Esophagus mucosa (tissue), 1 donor: ENCODE measurements around the gene ERG28. TPM values are rescaled to one million over a fixed set of nuclear protein-coding genes. Genes with fewer than 3 reads are reported as not detected.
A peak's percentile ranks its signal among the peaks of the same experiment; 100 is the strongest.
"Not testable (repeated sequence)": the region's sequence is repeated elsewhere in the genome, so short reads cannot be mapped to it uniquely, and the experiment has no call there.

Experiments used
- ATAC-seq: fragments of 200-7000 bp; cut with Tn5 transposase; one replicate; pipeline ENCODE4 v1.9.1; 2020
- total RNA-seq: library from RNA; stranded (reverse); gene quantifications from one replicate; pipeline ENCODE4 v1.2.4, GENCODE V29; 2023
- donor health status: DM: yes; HTN: yes; CAD: no.

Gene ERG28, protein sequence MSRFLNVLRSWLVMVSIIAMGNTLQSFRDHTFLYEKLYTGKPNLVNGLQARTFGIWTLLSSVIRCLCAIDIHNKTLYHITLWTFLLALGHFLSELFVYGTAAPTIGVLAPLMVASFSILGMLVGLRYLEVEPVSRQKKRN
- total RNA-seq, result 44.7 TPM

DNA sequence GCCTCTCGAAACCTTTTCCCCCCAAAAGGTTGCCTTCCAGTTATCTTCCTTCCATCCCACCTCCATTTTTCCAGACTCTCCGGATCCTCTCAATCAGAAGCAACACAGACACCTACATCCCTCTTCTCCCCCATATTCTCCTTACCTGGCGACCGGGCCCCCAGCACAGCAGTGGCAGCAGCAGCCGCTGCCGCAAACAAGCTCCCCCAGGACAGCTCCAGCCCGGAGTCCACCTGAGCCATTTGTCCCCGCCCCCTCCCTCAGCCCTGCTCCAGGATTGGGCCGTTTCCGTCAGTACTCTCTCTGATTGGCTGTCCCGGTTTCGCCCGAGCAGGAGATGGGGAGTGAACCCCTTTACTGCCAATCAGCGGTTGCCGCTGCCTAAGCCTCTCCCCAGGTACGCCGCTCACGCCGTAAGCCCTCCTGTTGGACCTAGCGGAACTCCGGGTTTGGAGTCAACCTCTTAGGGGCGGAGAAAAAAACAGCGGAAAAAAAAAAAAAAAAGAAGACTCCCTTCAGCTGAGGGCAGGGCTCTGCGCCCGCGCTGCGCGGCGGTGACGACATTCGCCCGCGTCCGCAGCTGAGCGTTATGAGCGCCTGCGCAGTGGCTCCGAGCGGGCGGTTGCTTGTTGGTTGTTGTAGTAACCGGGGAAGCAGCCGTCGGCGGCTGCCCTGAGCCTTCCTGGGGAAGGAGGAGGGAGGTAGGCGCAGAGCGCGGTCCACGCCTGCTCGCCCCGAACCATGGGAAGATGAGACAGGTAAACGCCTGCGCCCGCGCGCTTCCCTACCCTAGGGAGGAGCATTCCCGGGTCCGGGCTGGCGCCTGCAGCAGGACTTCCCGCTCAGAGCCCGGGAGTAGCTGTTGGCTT lies at the start of gene ERG28, which contains the start of gene TTLL5:
Gene ERG28 (minus strand): TSS at position 247 of the 869 bp plus-strand sequence. CDS start 3,374 bp downstream, outside the sequence.
Gene TTLL5 (plus strand): TSS at position 617 of the 869 bp plus-strand sequence. CDS start 1,904 bp downstream, outside the sequence.
- ATAC-seq, result peak; percentile 98

DNA sequence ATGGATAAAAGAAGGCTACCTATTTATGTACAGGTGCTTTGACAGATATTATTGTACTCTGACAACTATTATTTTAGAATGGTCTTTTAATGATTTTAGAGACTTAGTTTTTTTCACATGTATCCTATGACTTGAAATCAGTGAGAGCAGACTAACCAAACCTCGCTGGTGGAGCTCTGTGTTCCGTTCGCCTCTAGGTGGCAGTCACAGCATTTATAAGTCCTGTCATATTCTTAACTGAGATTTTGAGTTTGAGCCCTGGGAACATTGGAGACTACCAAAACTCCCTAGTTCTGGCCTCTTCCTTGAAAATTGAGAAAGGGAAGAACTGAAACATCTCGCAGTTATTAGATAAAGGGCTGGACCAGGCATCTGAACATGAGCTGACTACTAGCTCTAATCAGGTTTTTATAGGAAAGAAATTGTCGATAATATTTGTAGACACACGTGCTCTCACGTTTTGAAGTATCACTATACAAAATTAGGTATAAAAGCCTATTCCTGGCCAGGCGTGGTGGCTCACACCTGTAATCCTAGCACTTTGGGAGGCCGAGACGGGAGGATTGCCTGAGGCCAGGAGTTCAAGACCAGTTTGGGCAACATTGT lies 48.6 kb upstream of the ERG28 start:
- peak; percentile 53 for ATAC-seq

DNA sequence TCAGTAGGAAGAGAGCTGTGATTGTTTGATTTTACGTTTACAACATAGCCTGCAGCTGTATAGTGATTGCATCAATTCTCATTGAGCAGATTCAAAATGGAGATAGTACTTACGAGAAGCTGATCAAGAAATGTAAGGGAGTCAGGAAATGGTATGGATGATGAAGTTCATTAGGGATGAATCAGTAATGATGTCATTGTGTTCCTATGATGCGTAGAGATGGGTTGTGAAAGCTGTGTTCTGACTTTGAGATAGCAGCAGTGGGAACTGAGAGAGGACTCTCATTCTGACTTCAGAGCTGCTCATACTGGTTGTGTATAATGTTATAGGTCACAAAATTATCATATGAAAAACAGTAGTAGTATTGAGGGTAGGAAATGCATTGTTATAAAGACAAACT lies 44.3 kb upstream of the ERG28 start:
- no peak for ATAC-seq

DNA sequence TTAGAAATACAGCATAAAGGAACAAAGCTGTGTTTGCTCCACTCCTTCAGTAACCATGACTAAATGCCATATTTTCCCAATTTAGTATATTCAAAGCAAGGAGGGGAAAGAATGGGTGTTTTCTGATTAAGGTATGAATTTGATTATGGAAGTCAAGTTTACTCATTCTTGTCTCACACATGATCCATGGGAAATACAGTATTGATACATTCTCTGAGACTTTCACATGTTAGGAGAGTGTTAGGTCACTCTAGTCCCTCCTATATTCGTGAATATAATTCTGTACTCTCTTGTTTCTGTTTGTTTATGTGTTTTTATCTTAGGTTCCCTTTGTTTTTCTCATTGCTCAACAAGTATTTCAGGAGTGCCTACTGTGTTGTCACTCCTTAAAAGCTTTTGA lies 42.8 kb upstream of the ERG28 start:
- no peak for ATAC-seq

DNA sequence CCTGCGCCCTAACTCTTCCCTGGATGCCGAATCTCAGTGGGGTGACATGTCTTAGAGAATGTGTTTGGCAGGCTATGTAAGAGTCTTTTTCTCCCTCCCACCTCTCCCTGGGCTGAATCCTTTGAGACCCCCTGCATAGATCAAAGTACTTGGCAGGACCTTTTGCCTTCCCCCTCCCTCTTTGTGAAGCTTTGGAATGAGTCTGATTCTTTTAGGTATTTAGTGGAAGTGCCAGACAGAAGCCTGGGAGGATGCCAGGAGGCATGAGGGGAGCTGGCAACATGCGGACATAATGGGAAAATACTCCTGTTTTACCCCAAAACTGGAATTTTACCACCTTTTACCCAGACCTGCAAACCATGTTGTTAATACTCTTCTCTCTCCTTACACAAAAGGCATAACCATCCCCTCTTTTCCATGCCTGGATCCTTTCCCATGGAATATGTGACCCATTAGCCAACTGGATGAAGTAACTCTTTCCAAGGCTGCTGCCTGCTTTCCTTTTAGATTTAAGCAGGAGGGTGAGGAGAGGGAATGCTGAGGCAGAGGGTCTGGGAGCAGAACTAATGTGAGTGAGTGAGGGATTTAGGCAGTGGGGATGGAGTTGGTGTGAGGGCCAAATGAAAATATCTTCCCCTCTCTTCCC lies 42.1 kb upstream of the ERG28 start:
- no peak for ATAC-seq

DNA sequence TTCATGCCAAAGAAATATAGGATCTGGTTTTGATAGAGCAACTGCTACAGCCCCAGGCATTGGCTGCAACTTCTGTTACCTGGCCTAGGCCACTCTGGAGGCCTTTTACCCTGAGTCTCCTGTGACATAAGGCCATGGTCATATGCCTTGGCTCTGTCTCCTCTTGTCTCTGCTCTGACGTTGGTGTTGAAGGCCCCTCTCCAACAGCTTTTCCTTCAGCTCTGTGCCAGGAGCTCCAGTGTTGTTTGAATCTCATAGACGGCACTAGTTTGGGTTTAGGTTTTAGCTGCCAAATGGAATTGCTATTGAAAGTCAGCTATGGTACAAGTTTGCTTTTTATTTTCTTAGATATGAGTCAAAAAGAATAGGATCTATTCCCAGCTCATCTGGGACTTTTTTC lies 41.4 kb upstream of the ERG28 start:
- no peak for ATAC-seq

DNA sequence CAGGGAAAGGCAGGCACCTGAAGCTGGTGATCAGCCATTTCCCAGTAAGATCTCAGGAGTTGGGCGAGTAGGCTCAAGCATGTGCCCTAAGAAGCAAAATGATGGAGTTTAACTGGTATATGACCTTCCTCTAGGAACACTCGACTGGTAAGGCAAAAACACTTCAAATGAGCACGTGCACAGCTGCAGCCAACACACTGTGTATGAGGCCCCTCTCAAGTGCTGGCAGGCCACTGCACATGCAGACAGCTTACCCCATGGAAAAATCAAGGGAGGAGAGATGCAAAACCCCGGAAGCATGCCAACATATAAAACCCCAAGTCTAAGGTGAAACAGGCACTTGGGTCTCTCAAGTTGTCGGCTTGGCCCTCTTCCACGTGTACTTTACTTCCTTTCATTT lies 39.6 kb upstream of the ERG28 start:
- no peak for ATAC-seq

DNA sequence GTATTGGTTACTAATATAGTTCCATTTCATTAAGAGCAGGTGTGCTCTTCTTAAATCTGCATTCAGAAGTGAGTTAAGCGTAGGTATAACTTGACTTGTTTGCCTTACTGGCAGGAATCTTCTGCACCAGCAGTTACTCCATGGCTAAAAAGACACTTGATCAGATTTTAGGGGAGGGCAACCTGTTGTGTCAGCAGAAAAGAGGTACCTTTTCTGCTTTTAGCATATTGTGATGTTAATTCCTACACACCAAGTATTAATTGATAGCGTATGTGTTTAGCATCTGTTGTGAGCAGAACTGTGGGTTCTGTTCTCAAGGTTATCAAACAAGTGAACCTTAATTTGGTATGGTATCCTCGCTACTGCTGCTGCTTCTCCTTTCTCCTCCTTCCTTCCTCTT lies 38.7 kb upstream of the ERG28 start:
- ATAC-seq, result no peak

DNA sequence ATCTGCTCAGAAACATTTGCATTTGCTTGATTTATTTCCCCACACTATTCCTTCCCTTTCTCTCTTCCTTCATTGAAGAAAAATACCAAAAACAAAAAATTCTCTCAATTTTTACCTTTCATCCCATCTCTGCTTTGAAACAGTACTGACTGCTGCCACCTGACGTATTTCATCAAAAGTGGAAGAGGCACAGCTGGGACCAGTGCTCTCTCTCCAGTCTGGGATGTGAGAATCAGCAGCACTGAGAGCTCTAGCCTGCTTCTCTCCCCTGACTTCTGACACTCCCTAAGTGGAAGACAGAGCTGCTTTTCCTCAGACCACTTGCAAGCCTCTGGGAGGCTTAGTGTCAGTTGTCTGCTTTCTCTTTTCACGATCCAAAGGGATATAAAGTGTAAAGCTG lies 37.2 kb upstream of the ERG28 start:
- ATAC-seq, result no peak

DNA sequence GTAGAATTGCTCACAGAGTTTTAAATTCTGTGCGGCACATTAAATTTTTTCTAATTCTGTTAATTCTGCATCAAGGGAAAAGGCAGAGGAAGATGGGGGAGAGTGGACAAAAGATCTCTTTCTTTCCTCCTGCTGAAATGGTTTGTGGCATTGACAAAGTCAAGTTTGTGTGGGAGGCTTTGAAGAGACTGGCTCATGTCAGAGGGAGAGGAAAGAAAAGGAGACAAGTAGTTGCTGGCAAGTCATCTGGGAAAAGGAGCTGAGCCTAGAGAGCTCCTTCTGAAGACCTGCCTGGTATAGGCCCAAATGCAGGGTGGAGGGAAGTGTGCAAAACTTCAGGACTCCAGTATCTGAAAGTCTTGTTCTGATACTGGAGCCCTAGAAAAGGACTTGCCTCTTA lies 36.7 kb upstream of the ERG28 start:
- no peak for ATAC-seq

DNA sequence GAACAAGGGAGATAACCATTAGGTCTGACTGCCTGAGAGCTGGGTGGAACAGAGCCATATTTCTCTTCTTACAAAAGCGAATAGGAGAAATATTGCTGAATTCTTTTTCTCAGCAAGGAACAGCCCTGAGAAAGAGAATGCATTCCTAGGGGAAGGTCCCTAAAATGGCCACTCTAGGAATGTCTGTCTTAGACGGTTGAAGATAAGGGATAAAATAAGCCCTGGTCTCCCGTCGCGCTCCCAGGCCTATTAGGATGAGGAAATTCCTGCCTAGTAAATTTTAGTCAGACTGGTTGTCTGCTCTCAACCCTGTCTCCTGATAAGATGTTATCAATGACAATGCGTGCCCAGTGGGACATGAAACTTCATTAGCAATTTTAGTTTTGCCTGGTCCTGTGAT lies 34.3 kb upstream of the ERG28 start:
- ATAC-seq, result not testable (repeated sequence)

DNA sequence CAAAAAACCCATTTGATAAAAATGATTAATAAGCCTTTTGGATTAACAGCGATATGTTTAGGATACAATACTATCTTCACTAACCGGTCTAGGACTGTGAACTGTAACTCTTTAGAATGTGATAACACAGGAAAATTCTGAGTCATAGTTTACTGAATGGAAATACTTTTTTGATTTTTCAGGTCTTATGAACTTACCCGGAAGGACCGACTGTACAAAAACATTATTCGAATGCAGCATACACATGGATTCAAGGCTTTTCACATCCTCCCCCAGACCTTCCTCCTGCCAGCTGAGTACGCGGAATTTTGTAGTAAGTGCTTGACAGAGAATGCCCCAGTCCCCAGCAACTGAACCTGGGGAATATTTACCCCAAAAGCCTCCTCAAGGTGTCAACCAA lies 29.3 kb upstream of the ERG28 start:
- ATAC-seq, result no peak

DNA sequence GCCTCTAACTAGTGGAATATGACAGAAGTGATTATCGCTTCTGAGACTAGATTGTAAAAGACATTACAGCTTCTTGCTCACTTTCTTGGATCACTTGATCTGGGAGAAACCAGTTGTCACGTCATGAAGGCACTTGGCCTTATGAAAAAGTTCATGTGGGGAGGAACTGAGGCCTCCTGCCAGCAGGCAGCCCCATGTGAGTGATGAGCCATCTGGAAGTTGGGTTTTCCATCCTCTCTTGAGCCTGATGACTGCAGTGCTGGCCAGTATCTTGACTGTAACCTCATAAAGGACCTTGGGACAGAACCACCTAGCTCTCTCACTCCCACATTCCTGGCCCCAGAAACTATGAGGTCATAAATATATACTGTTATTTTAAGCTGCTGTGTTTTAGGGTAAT lies 28.3 kb upstream of the ERG28 start:
- ATAC-seq, result no peak

DNA sequence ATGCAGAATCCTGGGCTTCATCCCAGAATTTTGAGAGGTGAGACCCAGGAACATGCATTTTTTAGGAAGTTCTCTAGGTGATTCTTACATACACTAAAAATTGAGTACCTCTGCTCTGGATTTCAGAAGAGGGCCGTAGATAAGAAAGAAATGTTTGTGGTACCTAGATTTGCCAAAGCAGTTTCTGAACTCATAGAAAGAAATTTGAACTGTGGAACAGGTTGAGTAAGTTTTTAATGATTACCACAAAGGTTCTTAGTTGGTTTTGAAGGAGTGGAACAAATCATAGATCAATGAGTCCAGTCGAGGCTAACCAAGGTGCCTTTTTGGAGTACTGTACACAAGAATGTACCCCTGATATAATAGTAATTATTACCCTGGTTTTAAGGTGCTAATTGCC lies 25.2 kb upstream of the ERG28 start:
- ATAC-seq, result no peak

DNA sequence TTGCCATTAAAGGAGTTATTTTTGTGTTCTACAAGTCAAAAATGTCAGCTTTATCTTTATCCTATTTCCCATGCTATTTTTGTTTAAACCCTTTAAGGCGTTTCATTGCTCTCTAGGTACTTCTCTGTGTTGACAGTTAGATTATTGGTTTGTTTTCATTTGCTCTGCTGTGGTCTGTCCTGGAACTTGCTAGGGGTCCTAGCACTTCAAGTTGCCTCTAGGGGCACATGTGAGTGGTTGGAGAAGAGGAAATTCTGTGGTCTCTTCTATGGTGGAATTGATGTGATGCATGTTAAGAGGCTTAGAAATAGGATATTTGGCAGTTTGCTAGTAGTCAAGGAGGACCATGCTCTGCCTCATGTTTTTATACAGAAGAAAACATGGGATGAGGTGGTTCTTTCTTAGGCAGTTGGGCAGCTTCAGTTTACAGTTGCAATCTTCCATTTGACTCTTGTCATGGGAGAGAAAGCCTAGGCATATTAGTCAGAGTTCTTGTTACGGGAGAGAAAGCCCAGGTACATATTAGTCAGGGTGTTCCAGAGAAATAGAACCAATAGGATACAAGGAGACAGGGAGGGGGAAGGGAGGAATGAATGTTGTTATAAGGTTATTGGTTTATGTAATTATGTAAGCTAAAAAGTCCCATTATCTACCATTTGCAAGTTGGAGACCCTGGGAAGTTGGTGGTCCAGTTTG lies 14.7 kb upstream of the ERG28 start:
- ATAC-seq, result peak; percentile 57

DNA sequence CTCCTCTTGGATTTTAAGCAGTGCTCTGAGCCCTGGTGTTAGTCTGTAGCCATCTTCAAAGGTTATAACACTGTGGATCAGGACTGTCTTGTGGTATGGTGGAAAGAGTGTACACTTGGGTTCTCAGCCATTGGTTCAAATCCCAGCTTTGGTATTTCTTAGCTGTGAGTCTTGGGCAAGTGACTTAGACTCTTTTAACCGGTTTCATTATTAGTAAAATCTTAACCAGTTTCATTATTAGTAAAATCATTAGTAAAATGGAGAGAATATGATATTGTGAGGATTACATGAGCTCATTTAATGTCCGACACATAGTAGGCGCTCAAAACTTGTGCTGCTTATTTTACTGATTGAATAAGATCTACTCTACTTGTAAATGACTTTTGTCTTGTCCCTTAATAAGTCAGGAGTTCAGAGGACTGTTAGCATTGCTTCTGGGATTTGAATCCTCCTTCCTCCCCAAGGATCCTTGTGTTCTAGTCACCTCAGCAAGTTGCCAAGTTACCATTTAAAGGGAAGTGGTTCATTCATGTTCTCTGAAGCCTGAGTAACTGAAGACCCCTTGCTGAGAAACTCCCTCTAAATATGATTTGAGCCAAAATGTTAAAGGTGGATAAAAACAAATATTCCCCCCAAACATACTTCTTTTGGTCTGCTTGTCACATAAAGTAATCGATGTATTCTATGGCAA lies 12.8 kb upstream of the ERG28 start:
- no peak for ATAC-seq

DNA sequence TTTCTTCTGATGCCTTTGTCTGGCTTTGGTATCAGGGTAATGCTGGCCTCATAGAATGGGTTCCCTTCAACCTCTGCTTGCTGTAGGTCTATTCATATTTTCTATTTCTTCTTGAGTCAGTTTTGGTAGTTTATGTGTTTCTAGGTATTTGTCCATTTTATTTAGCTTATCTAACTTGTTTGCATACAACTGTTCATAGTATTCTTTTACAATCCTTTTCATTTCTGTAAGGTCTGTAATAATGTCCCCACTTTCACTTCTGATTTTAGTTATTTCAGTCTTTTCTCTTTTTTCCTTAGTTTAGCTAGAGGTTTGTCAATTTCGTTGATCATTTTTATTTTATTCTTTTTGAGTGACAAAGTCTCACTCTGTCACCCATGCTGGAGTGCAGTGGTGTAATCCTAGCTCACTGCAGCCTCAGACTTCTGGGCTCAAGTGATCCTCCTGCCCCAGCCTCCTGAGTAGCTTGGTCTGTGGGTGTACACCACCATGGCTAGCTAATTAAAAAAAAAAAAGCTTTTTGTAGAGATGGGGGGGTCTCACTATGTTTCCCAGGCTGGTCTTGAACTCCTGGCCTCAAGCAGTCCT lies 12.0 kb upstream of the ERG28 start:
- no peak for ATAC-seq

DNA sequence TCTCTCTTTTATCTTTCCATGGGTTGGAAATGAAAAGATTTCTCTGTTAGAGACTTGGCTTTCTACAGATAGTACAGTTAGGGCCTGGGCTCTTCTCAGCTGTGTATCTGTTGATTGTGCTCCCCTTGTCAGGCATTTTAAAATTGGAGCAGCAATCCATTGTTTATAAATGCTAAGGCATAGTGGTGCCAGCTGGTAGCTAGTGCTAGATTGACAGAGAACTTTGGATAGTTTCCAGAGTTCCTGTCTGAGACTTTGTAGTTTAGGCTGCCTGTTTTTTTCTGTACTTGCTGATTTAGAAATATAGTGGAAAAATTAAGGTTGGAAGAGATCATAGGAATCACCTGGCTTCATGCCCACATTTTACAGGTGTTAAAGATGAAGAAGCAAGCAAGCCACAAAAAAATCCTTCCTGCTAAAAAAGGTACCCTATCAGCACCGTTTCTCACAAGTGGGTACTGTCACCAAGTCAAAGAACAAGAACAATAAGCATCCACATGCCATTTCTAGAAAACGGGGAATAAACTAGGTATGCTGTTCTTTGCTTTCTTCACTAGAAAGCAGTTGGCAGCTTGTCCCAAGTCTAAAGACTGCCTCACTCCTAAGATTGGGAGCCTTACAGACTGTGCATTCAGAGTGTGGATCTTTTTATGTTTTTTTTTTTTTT lies 6.6 kb upstream of the ERG28 start:
- no peak for ATAC-seq

DNA sequence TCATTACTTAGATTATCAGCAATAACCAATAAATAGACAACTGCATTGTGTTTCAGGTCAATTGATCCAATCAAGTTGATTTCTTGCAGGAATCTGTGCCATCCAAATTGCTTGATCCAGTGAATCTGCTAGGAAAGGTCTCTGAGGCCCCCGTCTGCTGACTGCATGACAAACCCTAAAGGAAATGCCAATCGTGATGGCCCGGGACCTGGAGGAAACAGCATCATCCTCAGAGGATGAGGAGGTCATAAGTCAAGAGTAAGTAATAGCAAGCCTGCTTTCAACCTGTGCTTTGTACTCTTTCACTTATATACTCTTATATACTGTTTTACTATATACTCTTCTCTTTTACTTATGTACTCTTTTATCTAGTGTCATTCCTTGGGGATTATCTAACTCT lies 2.3 kb upstream of the ERG28 start:
- ATAC-seq, result no peak

DNA sequence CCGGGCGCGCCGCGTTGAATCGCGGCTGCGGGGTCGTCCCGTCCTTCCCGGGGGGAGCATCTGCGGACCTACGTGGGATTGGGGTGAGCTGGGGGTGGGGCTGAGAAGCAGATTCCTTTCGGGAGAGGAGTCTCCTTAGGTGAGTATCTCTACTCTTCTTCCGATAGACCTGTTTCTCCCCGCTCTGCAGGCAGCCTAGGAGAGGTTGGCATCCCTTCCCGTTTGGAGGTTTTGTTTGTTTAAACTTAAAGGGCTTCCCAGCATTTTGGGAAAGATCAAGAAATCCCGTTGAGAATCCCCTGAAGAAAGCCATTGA lies 781 bp upstream of the ERG28 start:
- no peak for ATAC-seq

DNA sequence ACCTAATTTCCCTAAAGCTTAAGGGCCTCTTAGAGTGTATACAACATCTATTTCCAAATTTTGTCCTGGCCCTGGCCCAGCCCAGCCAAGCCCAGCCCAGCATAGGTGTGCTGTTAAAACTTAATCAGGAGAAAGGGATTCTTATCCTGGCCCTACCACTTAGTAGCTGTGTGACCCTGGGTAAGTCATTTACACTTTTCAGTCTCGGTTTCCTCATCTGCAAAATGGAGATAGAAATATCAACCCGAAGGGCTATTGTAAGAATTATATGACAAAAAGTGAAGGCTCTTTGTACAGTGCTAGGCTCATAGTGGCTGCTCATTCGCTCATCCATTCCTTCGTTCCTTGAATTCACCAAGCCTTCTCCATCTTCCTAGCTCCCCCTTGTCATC lies 442 bp downstream of the ERG28 start:
- ATAC-seq, result peak; percentile 8
